ENCODE data around the gene PTPRN.

DNA sequence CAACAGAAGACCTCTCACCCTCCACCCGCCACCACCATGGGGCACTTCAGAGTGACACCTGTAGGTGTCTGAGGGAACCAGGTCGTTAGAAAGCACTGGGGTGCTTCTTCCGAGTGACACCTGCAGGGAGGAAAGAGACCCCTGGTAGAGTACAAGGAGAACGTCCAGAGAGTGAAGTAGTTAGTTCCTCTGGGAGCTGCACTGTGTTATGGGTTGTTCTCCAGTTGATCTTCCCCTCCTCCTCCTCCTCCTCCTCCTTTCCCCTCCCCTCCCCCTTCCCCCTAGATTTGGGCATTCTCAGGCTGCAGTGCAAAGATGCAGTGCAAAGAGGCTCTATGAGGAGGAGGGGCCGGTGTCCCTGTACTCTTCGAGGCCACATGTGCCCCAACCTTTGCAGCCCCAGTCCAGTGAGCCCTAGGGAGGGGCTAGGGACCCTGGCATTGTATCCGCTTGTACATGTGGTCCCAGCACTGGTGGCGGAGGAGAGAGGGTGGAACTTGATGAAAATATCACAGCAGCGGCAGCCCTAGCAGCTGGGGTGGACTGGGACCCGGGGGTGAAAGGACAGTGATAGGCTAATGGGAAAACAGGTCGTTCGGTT lies 29.2 kb downstream of the PTPRN start:
- TF ChIP-seq, protein P1, sequence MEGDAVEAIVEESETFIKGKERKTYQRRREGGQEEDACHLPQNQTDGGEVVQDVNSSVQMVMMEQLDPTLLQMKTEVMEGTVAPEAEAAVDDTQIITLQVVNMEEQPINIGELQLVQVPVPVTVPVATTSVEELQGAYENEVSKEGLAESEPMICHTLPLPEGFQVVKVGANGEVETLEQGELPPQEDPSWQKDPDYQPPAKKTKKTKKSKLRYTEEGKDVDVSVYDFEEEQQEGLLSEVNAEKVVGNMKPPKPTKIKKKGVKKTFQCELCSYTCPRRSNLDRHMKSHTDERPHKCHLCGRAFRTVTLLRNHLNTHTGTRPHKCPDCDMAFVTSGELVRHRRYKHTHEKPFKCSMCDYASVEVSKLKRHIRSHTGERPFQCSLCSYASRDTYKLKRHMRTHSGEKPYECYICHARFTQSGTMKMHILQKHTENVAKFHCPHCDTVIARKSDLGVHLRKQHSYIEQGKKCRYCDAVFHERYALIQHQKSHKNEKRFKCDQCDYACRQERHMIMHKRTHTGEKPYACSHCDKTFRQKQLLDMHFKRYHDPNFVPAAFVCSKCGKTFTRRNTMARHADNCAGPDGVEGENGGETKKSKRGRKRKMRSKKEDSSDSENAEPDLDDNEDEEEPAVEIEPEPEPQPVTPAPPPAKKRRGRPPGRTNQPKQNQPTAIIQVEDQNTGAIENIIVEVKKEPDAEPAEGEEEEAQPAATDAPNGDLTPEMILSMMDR (IDR thresholded peaks at IDR 0.05 in 2 of 3, conservative IDR thresholded peaks at IDR 0.05 in 1 of 3; ENCODE audit: borderline replicate concordance in 1 of 3, insufficient read depth in 1 of 3, low read depth in 2 of 3, low read length in 2 of 3): peak in 1 of 3 experiments; percentile 1; a peak in 1 of 6 replicates
- TF ChIP-seq, protein P2, sequence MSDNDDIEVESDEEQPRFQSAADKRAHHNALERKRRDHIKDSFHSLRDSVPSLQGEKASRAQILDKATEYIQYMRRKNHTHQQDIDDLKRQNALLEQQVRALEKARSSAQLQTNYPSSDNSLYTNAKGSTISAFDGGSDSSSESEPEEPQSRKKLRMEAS (IDR thresholded peaks at IDR 0.05): no peak

Measured in HCT116 (cell line).